HEK293 (cell line): ENCODE results near the gene GATC.
"Not testable (repeated sequence)": the region's sequence is repeated elsewhere in the genome, so short reads cannot be mapped to it uniquely, and the experiment has no call there.

Experiments used
- CTCF ChIA-PET: fragments of 350-600 bp; formaldehyde crosslinking; extraction: SDS; loops from one replicate; lab custom pipeline; 2021; ENCODE audit warnings: antibody characterized with exemption; lab: Yijun Ruan, JAX
- POLR2A ChIA-PET: fragments of 300-600 bp; formaldehyde crosslinking; extraction: SDS; loops from one replicate; lab custom pipeline; 2020; ENCODE audit warnings: antibody characterized with exemption, inconsistent platforms; lab: Yijun Ruan, JAX
- H3K27ac ChIP-seq: fragments of 200-500 bp; sonication (Bioruptor generic); 2 replicates; pipeline ENCODE4 v1.5.1; 2014; ENCODE audit warnings: low read depth, low read length, control low read depth, inconsistent platforms; ENCODE audit errors: extremely low read depth
- H3K36me3 ChIP-seq, 2 experiments: fragments of 200-500 bp in 1 of 2; sonication (Bioruptor generic) in 1 of 2; 1 replicate in 1 of 2; 2 replicates in 1 of 2; pipeline ENCODE4 v1.5.1; 2014 to 2017; ENCODE audit warnings: inconsistent platforms in 2 of 2, low read length in 2 of 2; ENCODE audit not compliant: control insufficient read depth in 2 of 2, insufficient read depth in 1 of 2
- H3K4me1 ChIP-seq: fragments of 200-500 bp; sonication (Bioruptor generic); 2 replicates; pipeline ENCODE4 v1.5.1; 2014; ENCODE audit warnings: mild to moderate bottlenecking, low read length, inconsistent platforms; ENCODE audit not compliant: control insufficient read depth, insufficient read depth
- H3K4me3 ChIP-seq: 2 replicates; pipeline ENCODE4 v1.5.1; 2011; ENCODE audit warnings: low read depth, mild to moderate bottlenecking, control low read depth, low read length, moderate library complexity
- H3K9me3 ChIP-seq: fragments of 200-500 bp; sonication (Bioruptor generic); 2 replicates; pipeline ENCODE4 v1.5.1; 2014; ENCODE audit warnings: low read depth, low read length, inconsistent platforms; ENCODE audit not compliant: control insufficient read depth, insufficient read depth
- PRDM1 ChIP-seq: fragments of 450-650 bp; formaldehyde crosslinking; IDR thresholded peaks from 2 replicates; pipeline ENCODE4; 2016; ENCODE audit warnings: missing biosample characterization, missing genetic modification characterization
- SP7 ChIP-seq: fragments of 450-650 bp; formaldehyde crosslinking; IDR thresholded peaks from 2 replicates; pipeline ENCODE4 v1.5.1; 2016; ENCODE audit warnings: missing biosample characterization, missing genetic modification characterization
- ZNF121 ChIP-seq: fragments of 450-650 bp; formaldehyde crosslinking; IDR thresholded peaks from 2 replicates; pipeline ENCODE4 v1.5.1; 2016; ENCODE audit warnings: missing biosample characterization, missing genetic modification characterization
- ZNF157 ChIP-seq: fragments of 450-650 bp; formaldehyde crosslinking; IDR thresholded peaks from 2 replicates; pipeline ENCODE4 v1.5.1; 2016; ENCODE audit warnings: missing biosample characterization, missing genetic modification characterization
- ZNF223 ChIP-seq: fragments of 450-650 bp; formaldehyde crosslinking; IDR thresholded peaks from 2 replicates; pipeline ENCODE4 v1.5.1; 2016; ENCODE audit warnings: missing biosample characterization, missing genetic modification characterization
- ZNF335 ChIP-seq: fragments of 450-650 bp; formaldehyde crosslinking; conservative IDR thresholded peaks from 2 replicates; pipeline ENCODE4 v1.5.1; 2016; ENCODE audit warnings: missing biosample characterization, missing genetic modification characterization
- ZNF449 ChIP-seq: fragments of 450-650 bp; formaldehyde crosslinking; IDR thresholded peaks from 2 replicates; pipeline ENCODE4 v1.5.1; 2017; ENCODE audit warnings: missing biosample characterization, mild to moderate bottlenecking, missing genetic modification characterization, moderate library complexity
- ZNF621 ChIP-seq: fragments of 450-650 bp; formaldehyde crosslinking; IDR thresholded peaks from 2 replicates; pipeline ENCODE4 v1.5.1; 2017; ENCODE audit warnings: missing biosample characterization, missing genetic modification characterization
- ZNF830 ChIP-seq: fragments of 450-650 bp; IDR thresholded peaks from 2 replicates; pipeline ENCODE4 v1.5.0; 2018; ENCODE audit warnings: missing biosample characterization, missing genetic modification characterization, low read depth, mild to moderate bottlenecking, moderate library complexity
- ZXDB ChIP-seq: fragments of 450-650 bp; formaldehyde crosslinking; IDR thresholded peaks from 2 replicates; pipeline ENCODE4 v1.5.1; 2016; ENCODE audit warnings: missing biosample characterization, missing genetic modification characterization
- TF ChIP-seq, protein P1 (sequence below): fragments of 450-650 bp; IDR thresholded peaks from 2 replicates; pipeline ENCODE4 v1.5.1; 2018; ENCODE audit warnings: missing biosample characterization, mild to moderate bottlenecking, missing genetic modification characterization
- TF ChIP-seq, protein P2 (sequence below): fragments of 450-650 bp; formaldehyde crosslinking; IDR thresholded peaks from 2 replicates; pipeline ENCODE4 v1.5.1; 2016; ENCODE audit warnings: missing biosample characterization, missing genetic modification characterization

Gene GATC

GRCh38 chr12:120446844-120447178 is 567 bp downstream of the GATC start:
- not testable (repeated sequence) for H3K4me1 ChIP-seq
- 0 out of 2 replicates have a peak, but pooled peaks have one; percentile 61 for TF ChIP-seq PRDM1
- TF ChIP-seq, all 188 proteins: peak for 1; not testable (repeated sequence) for 187
- CTCF ChIA-PET, H3K9me3 ChIP-seq: not testable (repeated sequence)
- peak overlapping the region; percentile 99 for H3K4me3 ChIP-seq
- H3K36me3 ChIP-seq: peaks cover 57 to 58% of the 10 kb centered on the region in 2 experiments
- H3K27ac ChIP-seq: peak overlapping the region; percentile 91
- POLR2A ChIA-PET: interaction anchor here (0.6 to 2.9 kb wide), 5 partner anchors 13 to 245 kb away, joined by 3 to 9 read pairs (median 6); no protein-coding TSS in a partner anchor

- Histone ChIP-seq H3K9me3 (no peaks in the 10 kb centered on the region), H3K4me1 (peaks cover 4% of the 10 kb centered on the region; the same call in 1 of the 2 replicates), H3K36me3 (peaks cover 57 to 61% of the 10 kb centered on the region in 2 experiments), H3K27ac (no peak overlapping the region), H3K4me3 (no peak overlapping the region)
- POLR2A ChIA-PET: interaction anchor here (0.7 to 2.5 kb wide), 2 partner anchors 12 to 1053 kb away, joined by 3 to 7 read pairs; no protein-coding TSS in a partner anchor
- CTCF ChIA-PET: interaction anchor here (0.6 to 0.9 kb wide), 2 partner anchors 18 to 655 kb away, joined by 4 to 6 read pairs; no protein-coding TSS in a partner anchor
- no peak for TF ChIP-seq ZNF830 (tag by site-specific recombination)
- TF ChIP-seq ZNF121 (tag by site-specific recombination): peak; percentile 95
Measured at GRCh38 chr12:120447992-120448391, 1.7 kb downstream of the GATC start.

DNA sequence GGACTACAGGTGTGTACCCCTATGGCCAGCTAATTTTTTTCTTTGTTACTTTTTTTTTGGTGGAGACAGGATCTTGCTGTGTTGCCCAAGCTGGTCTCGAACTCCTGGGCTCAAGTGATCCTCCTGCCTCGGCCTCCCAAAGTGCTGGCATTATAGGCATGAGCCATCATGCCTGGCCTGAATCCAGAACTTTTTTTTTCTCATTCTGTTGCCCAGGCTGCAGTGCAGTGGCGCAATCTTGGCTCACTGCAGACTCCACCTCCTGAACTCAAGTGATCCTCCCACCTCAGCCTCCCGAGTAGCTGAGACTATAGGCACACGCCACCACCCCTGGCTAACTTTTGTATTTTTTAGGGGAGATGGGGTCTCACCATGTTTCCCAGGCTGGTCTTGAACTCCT is 6.3 kb downstream of the GATC start:
- not testable (repeated sequence) for H3K4me1 ChIP-seq, H3K9me3 ChIP-seq
- POLR2A ChIA-PET: interaction anchor here (0.8 to 1.9 kb wide), 3 partner anchors 10 to 15 kb away, joined by 3 to 7 read pairs (median 3); no protein-coding TSS in a partner anchor

DNA sequence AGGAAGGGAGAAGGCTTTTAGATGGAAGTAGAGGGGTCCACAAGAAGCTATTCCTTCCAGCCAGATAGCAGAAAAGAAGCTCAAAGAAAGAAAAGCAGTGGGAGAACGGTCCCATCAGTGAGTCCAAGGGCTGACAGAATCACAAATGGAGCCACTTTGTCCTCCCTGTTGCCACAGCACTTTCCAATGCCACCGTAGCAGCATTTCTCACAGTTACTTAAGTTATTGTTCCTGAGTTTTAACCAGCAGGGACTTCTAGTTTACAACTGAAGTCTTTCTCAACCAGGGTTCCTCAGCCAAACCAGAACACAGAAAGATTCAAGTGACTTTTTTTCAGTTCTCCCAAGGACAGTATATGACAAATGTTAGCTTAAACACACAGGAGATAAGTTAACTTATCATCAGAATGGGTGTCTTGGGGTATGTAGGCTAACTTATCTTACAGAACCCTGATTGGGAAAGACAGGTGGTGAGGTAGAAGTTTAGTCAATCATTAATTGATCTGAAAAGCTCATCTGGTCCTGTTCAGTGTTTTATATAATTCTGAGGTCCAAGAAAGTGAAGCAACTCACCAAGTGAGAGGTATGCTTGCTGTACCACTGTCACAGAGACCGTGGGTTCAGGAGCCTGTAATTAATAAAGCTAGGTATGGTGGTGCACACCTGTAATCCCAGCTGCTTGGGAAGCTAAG is 7.0 kb downstream of the GATC start:
- Histone ChIP-seq H3K36me3 (peaks cover 72 to 78% of the 10 kb centered on the region in 2 experiments), H3K9me3 (no peaks in the 10 kb centered on the region), H3K4me1 (no peaks in the 10 kb centered on the region), H3K27ac (no peak overlapping the region), H3K4me3 (no peak overlapping the region)
- ChIA-PET CTCF (interaction anchor here (0.7 to 3.2 kb wide), 13 partner anchors 11 to 163 kb away, joined by 3 to 12 read pairs (median 4); partner anchors contain the start of gene PLA2G1B), POLR2A (interaction anchor here (0.6 to 1.9 kb wide), 5 partner anchors 10 to 279 kb away, joined by 3 to 8 read pairs (median 6); no protein-coding TSS in a partner anchor)
- TF ChIP-seq ZXDB (tag by site-specific recombination): no peak
- no peak for TF ChIP-seq ZNF223 (tag by site-specific recombination)
- TF ChIP-seq ZNF621 (tag by site-specific recombination): no peak
- TF ChIP-seq ZNF449 (tag by site-specific recombination): no peak
- TF ChIP-seq ZNF335 (tag by site-specific recombination): no peak
- no peak for TF ChIP-seq ZNF157 (tag by site-specific recombination)

More for the DNA sequence above, 6.3 kb downstream of the GATC start:
- H3K36me3 ChIP-seq: peaks cover 71 to 78% of the 10 kb centered on the region in 2 experiments
- H3K4me3 ChIP-seq, H3K27ac ChIP-seq: not testable (repeated sequence)
- CTCF ChIA-PET: interaction anchor here (0.7 to 3.2 kb wide), 8 partner anchors 13 to 128 kb away, joined by 3 to 12 read pairs (median 4); partner anchors contain the start of gene PLA2G1B
- TF ChIP-seq, protein P1, sequence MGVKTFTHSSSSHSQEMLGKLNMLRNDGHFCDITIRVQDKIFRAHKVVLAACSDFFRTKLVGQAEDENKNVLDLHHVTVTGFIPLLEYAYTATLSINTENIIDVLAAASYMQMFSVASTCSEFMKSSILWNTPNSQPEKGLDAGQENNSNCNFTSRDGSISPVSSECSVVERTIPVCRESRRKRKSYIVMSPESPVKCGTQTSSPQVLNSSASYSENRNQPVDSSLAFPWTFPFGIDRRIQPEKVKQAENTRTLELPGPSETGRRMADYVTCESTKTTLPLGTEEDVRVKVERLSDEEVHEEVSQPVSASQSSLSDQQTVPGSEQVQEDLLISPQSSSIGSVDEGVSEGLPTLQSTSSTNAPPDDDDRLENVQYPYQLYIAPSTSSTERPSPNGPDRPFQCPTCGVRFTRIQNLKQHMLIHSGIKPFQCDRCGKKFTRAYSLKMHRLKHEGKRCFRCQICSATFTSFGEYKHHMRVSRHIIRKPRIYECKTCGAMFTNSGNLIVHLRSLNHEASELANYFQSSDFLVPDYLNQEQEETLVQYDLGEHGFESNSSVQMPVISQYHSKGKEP: peak; percentile 48; the same call in 1 of the 2 replicates
- TF ChIP-seq, protein P2, sequence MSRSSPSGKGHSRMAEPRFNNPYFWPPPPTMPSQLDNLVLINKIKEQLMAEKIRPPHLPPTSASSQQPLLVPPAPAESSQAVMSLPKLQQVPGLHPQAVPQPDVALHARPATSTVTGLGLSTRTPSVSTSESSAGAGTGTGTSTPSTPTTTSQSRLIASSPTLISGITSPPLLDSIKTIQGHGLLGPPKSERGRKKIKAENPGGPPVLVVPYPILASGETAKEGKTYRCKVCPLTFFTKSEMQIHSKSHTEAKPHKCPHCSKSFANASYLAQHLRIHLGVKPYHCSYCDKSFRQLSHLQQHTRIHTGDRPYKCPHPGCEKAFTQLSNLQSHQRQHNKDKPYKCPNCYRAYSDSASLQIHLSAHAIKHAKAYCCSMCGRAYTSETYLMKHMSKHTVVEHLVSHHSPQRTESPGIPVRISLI (tag by site-specific recombination): peak; percentile 63; the same call in 1 of the 2 replicates
- TF ChIP-seq ZNF121 (tag by site-specific recombination) (peak; percentile 87), SP7 (tag by site-specific recombination) (peak; percentile 34; the same call in 1 of the 2 replicates)
